ENCODE results near the gene OR4A15. TPM values are rescaled to one million over a fixed set of nuclear protein-coding genes. Genes with fewer than 3 reads are reported as not detected.

The OR4A15 gene
- total RNA-seq, 2 experiments from 2014 or later = not detected

GRCh38 chr11:55357560-55358184 lies 10.1 kb upstream of the OR4A15 start:
- no peaks in the 10 kb centered on the region for H3K4me1 Mint-ChIP-seq (ENCODE audit: low read depth)
- ATAC-seq = no peak
- no peak for DNase-seq
- ChIA-PET CTCF (no interaction called here), POLR2A (no interaction called here)
- TF ChIP-seq CTCF (IDR thresholded peaks at IDR 0.05) = peak; percentile 21
- intact Hi-C loops (cut with micrococcal nuclease) = no loop called here
- peaks cover 33% of the 10 kb centered on the region for H3K9me3 Mint-ChIP-seq
- no peaks in the 10 kb centered on the region for H3K27me3 Mint-ChIP-seq
- no peak overlapping the region for H3K27ac Mint-ChIP-seq
- no peak overlapping the region for H3K4me3 Mint-ChIP-seq
- no peaks in the 10 kb centered on the region for H3K36me3 Mint-ChIP-seq (ENCODE audit: low read depth)

DNA sequence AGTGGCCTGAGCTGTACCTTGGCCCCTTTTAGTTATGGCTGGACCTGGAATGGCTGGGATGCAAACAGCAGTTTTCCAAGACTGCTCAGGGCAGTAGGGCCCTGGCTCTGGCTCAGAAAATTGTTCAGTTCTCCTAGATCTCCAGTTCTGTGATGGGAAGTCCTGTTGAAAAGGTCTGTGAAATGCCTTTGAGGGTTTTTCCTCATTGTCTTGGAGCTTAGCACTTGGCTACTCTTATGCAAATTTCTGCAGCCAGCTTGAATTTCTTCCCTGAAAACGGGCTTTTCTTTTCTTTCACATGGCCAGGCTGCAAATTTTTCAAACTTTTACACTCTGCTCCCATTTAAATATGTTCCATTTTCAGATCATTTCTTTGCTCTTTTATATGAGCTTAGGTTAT lies 33.2 kb downstream of the OR4A15 start:
- H3K27ac Mint-ChIP-seq = no peak overlapping the region
- CTCF ChIA-PET = no interaction called here
- DNase-seq (no peak), ATAC-seq (no peak)
- H3K4me3 Mint-ChIP-seq = no peak overlapping the region
- no peaks in the 10 kb centered on the region for H3K4me1 Mint-ChIP-seq (ENCODE audit: low read depth)
- intact Hi-C loops (cut with micrococcal nuclease) = no loop called here
- H3K27me3 Mint-ChIP-seq = no peaks in the 10 kb centered on the region
- no peak for TF ChIP-seq CTCF (IDR thresholded peaks at IDR 0.05)
- H3K36me3 Mint-ChIP-seq (ENCODE audit: low read depth) = no peaks in the 10 kb centered on the region
- POLR2A ChIA-PET = no interaction called here
- H3K9me3 Mint-ChIP-seq = peaks cover 24% of the 10 kb centered on the region

Other genes starting within 250 kb of the OR4A15 start
- gene TRIM48, start 105.8 kb upstream of the OR4A15 start, total RNA-seq = not detected
- gene OR4A16, start 24.8 kb upstream of the OR4A15 start, total RNA-seq = not detected
- not detected for gene OR4C15, start 186.5 kb downstream of the OR4A15 start, total RNA-seq
- not detected for gene OR4C16, start 204.2 kb downstream of the OR4A15 start, total RNA-seq
- gene OR4C11, start 239.7 kb downstream of the OR4A15 start, total RNA-seq = not detected